ENCODE data around the gene IL17RA. TPM values are rescaled to one million over a fixed set of nuclear protein-coding genes. Genes with fewer than 3 reads are reported as not detected.
A peak's percentile ranks its signal among the peaks of the same experiment; 100 is the strongest.

IL17RA gene
- total and polyA plus RNA-seq, 2 of the 4 experiments (the other 2 are of a cell fraction): 5.2 to 15.3 TPM

DNA sequence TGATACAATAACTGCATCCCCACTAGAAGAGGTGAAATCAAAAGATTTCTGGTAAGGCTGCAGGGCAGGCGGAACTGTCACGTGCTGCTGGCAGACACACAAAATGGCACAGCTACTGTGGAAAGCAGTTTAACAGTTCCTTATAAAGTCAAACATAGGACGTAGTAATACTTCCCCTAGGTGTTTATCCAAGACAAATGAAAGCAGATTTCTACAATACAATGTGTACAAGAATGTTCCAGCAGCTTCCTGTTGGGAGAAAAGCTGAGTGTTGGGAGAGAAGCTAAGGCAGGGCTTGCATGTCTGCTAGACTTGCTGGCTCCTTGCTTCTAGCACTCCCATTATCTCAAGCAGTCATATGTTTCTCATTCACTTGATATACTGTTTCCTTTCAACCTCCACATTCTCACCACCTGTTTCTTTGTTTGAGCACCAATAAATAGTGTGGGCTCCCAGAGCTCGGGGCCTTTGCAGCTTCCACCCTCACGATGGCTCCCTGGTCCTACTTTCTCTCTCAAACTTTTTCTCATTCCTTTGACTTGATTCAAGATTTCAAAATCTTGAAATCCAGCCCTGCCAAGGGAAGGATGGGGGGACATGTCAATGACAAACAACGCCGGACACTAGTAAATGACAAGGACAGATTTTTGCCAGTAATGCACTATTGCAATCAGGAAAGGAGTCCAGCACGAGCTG, 21.2 kb upstream of the IL17RA start:
- DNase-seq (no peak), ATAC-seq (ENCODE audit: low read depth) (no peak)
- Histone ChIP-seq H3K27me3 (ENCODE audit: control insufficient read depth, insufficient read depth, low read length) (peaks cover 23% of the 10 kb centered on the region), H2AK9ac (replicated peaks; ENCODE audit: low read depth, low read length, poor library complexity) (no peak overlapping the region), H2BK15ac (ENCODE audit: low read depth, low read length) (no peak overlapping the region), H3K9ac (ENCODE audit: low read depth, low read length) (no peak overlapping the region), H2BK5ac (ENCODE audit: low read depth, low read length, poor library complexity, severe bottlenecking) (no peak overlapping the region), H2AFZ (replicated peaks; ENCODE audit: low read length, poor library complexity) (no peak overlapping the region), H3K4me1 (ENCODE audit: control insufficient read depth, insufficient read depth, low read length) (no peaks in the 10 kb centered on the region), H3K14ac (replicated peaks; ENCODE audit: low read depth, low read length) (no peak overlapping the region), H4K91ac (ENCODE audit: insufficient read depth, low read depth, low read length) (no peak overlapping the region), H3K4me2 (ENCODE audit: low read depth, low read length) (peak overlapping the region; percentile 63; the same call in 1 of the 2 replicates), H3K4ac (ENCODE audit: low read depth, low read length) (no peak overlapping the region), H2BK120ac (ENCODE audit: low read depth, low read length) (no peak overlapping the region), H3K9me1 (ENCODE audit: insufficient read depth, low read length) (no peaks in the 10 kb centered on the region), H2BK20ac (ENCODE audit: low read depth, low read length) (no peak overlapping the region), H4K8ac (ENCODE audit: low read depth in 2 of 2, low read length in 2 of 2) (no peak overlapping the region), H2AK5ac (ENCODE audit: low read depth, low read length) (no peak overlapping the region), H3K56ac (ENCODE audit: extremely low read depth, insufficient read depth, low read length) (no peak overlapping the region), H3K9me3 (ENCODE audit: control insufficient read depth, insufficient read depth, low read length) (no peaks in the 10 kb centered on the region), H3K79me1 (ENCODE audit: low read depth in 1 of 2, low read length in 2 of 2) (no peaks in the 10 kb centered on the region), H4K5ac (ENCODE audit: low read depth, low read length) (no peak overlapping the region), H4K20me1 (ENCODE audit: insufficient read depth, low read length) (no peaks in the 10 kb centered on the region), H3K36me3 (ENCODE audit: control insufficient read depth, insufficient read depth, low read length) (no peaks in the 10 kb centered on the region), H3K4me3 (ENCODE audit: insufficient read depth, low read depth, low read length) (no peak overlapping the region), H3K18ac (ENCODE audit: low read depth, low read length) (no peak overlapping the region), H3K23ac (ENCODE audit: low read depth, low read length) (no peak overlapping the region), H3K27ac (ENCODE audit: insufficient read depth, low read length) (no peak overlapping the region)
- in situ Hi-C loops (cut with MboI; ENCODE audit: low sequenced_read_pairs): no loop called here
- ChIA-PET CTCF (interaction anchor here (0.6 to 1.6 kb wide), 2 partner anchors 10 to 108 kb away, joined by 3 to 5 read pairs; no protein-coding TSS in a partner anchor), POLR2A (ENCODE audit: unreplicated experiment) (no interaction called here)
- intact Hi-C loops (cut with micrococcal nuclease): no loop called here
- TF ChIP-seq SMC3 (IDR thresholded peaks at IDR 0.05; ENCODE audit: low read depth, low read length) (no peak), MXI1 (IDR thresholded peaks at IDR 0.05; ENCODE audit: borderline replicate concordance, low read depth, low read length) (no peak), RFX5 (IDR thresholded peaks at IDR 0.05; ENCODE audit: low read depth, low read length) (no peak)
- TF ChIP-seq, protein P1, sequence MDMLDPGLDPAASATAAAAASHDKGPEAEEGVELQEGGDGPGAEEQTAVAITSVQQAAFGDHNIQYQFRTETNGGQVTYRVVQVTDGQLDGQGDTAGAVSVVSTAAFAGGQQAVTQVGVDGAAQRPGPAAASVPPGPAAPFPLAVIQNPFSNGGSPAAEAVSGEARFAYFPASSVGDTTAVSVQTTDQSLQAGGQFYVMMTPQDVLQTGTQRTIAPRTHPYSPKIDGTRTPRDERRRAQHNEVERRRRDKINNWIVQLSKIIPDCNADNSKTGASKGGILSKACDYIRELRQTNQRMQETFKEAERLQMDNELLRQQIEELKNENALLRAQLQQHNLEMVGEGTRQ (IDR thresholded peaks at IDR 0.05; ENCODE audit: low read depth, low read length): peak; percentile 50; the same call in 1 of the 2 replicates
- TF ChIP-seq, protein P2, sequence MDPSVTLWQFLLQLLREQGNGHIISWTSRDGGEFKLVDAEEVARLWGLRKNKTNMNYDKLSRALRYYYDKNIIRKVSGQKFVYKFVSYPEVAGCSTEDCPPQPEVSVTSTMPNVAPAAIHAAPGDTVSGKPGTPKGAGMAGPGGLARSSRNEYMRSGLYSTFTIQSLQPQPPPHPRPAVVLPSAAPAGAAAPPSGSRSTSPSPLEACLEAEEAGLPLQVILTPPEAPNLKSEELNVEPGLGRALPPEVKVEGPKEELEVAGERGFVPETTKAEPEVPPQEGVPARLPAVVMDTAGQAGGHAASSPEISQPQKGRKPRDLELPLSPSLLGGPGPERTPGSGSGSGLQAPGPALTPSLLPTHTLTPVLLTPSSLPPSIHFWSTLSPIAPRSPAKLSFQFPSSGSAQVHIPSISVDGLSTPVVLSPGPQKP (IDR thresholded peaks at IDR 0.05; ENCODE audit: borderline replicate concordance, low read depth, low read length): no peak
- dilution Hi-C loops (cut with HindIII; ENCODE audit: low sequenced_read_pairs, unreplicated experiment): no loop called here
- BruUV-seq (replicated peaks): no TSS peak
- WGBS, 2 experiments (ENCODE audit: extremely low coverage in 2 of 2, insufficient read length in 1 of 2): no CpG with 5 or more reads among the region's 8 CpGs
